NCI-H1105 (cell line): ENCODE measurements around the gene EXPH5.

Experiments
- DNase-seq: peaks from one replicate; lab custom pipeline; 2025; lab: John Stamatoyannopoulos, UW

EXPH5 gene

DNA sequence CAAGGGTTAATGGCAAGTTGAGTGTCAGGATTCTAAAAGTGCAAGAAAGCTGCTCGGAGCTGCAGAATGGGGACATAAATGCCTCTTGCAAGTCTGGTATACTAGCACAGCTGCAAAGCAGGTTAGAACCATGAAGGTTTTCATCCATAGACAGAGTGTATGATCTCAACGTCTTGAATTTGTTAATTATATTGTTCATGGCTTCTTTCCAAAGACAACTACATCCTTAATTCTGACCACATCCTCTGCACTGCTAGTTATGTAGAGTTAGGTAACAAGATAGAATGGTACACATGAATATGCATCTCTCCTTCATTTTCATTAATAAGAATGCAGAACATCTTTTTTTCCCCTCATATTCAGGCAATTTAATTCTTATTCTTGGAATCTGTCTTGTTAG, 34.2 kb downstream of the EXPH5 start:
- DNase-seq, result no peak

- no peak for DNase-seq
Observed at GRCh38 chr11:108558222-108558621, 35.3 kb downstream of the EXPH5 start.

DNA sequence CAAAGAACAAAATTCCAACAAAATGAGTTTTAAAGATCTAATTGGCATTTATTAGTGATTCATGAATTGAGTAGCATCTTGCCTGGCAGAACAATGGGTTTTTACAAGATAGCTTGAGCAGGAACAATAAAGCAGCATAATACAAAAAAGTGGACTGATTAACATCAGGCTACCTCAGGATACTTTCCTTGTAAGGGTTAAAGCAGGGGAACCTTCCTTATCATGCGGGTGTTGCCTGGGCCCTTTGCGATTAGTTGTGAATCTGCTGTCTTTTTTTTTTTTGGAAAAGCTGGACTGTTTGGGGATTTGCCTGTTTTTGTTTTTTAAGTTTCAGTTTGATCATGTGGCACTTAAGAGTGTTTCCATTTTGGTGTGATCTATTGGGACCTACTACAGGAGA, 37.5 kb downstream of the EXPH5 start:
- no peak for DNase-seq

GRCh38 chr11:108551651-108552462, 41.7 kb downstream of the EXPH5 start:
- no peak for DNase-seq

DNA sequence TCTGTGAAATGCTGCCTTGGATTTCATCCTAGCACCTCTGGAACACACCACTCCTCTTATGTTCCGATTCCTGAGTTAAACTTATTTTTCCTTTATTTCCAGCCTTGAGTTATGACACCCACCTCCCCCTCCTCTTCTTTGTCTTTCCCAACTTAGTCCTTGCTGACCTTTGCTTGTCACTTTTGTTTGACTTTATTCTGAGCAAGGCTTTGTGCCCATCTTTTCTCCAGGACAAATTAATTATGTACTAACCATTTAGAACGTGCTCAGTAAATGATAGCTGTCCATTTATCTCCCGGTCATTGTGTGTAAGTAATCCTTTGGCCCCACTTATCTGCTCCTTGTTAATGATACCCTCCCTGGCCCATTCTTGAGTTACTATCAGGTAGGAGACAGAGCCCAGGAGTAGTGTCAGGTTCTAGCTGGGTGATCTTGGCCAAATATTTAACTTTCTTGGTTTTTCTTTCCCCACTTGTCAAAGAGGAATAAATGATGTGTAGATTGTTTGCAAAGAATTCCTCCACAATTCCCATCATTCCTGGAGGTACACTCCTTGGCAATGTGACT, 44.2 kb downstream of the EXPH5 start:
- DNase-seq, result no peak

- DNase-seq, result no peak
Observed at GRCh38 chr11:108545909-108546501, 47.6 kb downstream of the EXPH5 start.

- DNase-seq, result no peak
Observed at GRCh38 chr11:108543316-108543964, 50.1 kb downstream of the EXPH5 start.

DNA sequence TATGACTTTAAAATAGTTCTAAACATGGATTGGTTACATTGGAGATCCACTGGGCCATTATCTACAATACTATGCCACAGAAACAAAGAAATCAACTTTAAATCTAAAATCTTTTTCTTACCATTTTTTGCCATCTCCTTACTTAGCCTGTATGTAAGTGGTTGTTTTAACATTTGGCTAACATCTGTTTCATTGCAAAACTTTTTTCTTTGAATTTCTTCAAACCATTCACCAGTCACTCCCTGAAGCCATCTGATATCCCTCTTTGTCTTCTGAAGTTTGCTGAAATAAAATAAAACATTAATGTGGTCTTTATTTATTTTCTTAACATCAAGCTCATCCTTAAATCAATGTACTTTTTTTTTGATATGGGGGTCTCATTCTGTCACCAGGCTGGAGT, 52.0 kb downstream of the EXPH5 start:
- no peak for DNase-seq

DNA sequence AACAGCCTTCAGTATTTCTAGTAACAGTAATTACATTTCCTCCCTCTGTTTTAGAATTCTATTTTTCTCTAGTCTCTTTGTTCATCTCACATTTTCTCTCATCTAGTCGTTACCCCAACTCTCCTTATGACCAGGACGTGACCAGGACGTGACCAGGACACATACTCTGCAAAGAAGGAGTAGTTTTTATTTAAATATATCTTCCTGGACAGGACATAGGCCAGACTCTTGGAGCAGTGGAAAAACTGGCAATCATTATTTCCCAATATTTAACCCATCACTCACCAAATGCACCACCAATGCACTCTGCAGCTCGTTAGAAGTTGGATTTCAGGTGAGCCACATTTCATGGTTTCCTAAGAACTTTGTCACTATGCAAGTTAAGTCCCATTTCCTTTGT, 55.1 kb downstream of the EXPH5 start:
- no peak for DNase-seq

GRCh38 chr11:108538022-108538424, 55.5 kb downstream of the EXPH5 start:
- no peak for DNase-seq

DNA sequence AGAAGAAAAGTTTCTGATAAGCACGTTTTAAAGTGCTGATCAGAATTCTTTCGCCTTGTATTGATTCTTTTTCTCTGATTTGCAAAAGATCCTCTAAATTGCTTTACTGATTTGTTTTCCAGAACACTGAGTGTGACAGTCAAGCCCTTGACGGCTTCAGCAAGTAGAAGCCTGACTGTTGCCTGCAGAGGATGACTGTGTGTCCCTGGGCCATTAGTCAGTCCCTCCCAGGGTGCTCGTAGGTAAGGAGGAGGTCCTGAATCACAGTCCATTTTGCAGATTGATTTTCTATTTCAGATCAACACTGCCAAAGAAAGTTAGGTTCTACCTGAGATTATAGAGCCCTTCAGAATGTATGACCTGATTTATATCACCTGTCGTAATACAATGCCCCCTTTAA, 56.8 kb downstream of the EXPH5 start:
- DNase-seq, result no peak

DNA sequence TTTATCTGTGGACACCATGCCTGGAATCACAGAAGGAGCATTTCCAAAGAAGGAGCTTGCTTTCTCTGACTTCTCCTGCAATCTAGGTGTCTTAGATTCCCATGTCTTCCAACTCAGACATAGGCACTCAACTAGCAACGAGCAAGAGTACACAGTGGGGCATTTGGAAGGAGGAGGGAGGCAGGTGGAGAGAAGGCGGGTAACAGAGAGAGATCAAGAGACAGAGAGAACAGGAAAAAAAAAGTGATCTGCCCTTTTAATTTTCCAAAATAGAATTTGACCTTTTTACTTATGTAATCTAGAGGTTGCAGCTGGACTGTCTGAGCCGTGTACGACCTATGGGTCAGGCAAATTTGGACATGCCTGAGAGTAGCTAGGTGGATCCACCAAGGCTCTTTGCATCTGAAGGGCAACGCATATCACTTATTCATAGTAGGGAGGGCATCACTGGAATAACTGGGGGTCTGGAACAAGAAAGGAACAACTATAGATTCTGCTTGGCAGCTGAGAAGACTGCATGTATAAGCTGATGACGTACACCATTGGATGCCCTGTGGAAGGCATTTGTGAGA, 58.1 kb downstream of the EXPH5 start:
- no peak for DNase-seq

GRCh38 chr11:108534274-108534882, 59.2 kb downstream of the EXPH5 start:
- no peak for DNase-seq

DNA sequence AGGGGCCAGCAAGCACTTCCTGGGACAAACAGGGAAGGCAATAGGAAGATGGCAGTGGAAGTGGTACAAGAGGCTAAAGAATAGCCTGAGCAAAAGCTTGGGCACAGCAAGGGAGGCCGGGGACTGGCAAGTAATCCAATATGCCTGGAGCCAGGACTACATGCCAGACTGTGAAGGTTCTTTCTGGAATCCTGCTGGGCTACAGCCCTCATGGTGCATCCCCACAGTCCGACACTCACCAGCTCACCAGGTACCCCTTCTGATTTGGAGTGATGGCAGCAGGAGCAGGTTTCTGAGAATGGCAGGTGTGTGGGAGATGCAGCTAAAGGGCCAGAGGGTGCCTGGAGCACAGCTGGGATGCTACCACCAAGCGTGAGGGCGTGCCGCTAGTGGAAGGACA, 63.1 kb downstream of the EXPH5 start:
- DNase-seq, result no peak

- DNase-seq, result no peak
Observed at GRCh38 chr11:108527382-108527781, 66.2 kb downstream of the EXPH5 start.

DNA sequence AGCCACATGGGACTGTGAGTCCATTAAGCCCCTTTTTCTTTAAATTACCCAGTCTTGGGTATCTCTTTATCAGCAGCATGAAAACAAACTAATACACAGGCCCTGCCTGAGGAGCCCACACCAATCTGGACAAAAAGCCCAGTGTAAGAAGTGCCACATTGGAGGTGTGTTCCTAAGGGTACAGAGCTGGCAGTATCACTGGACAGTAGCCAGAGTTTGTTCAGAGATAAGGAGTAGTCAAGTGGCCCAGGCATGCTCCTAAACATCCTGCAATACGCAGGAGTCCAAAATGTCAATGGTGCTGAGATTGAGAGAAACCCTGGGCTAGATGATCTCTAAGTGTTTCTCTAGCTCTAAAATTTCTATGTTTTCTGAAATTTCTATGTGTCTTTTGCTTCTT, 68.4 kb downstream of the EXPH5 start:
- no peak for DNase-seq

DNA sequence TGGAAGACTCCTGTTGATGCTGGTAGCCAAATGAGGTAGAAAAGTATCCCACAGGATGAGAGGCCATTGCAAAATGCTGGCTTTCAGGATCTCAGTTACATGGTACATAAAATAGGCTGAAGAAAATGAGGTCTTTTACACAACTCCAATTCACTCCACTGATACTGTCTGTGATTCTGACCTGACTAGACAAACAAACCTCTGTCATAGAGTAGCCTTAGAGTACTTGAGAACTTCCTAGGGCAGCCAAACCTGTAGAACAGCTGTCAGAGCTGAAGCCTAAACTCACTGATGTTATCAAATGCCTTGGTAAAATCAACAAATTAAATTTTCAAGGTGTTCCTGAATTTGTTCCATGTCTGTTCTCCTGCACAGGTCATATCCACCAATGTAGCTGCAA, 69.1 kb downstream of the EXPH5 start:
- DNase-seq, result no peak

GRCh38 chr11:108522318-108522717, 71.2 kb downstream of the EXPH5 start:
- DNase-seq, result no peak

DNA sequence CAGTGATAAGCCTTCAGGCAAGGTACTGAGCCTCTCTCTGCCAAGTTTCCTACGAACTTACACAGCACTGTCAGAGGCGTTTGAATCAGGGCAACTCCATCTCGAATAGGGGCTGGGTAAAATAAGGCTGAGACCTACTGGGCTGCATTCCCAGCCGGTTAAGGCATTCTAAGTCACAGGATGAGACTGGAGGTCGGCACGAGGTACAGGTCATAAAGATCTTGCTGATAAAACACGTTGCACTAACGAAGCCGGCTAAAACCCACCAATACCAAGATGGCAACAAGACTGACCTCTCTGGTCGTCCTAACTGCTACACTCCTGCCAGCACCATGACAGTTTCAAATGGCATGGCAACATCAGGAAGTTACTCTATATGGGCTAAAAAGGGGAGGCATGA, 75.0 kb downstream of the EXPH5 start:
- no peak for DNase-seq

DNA sequence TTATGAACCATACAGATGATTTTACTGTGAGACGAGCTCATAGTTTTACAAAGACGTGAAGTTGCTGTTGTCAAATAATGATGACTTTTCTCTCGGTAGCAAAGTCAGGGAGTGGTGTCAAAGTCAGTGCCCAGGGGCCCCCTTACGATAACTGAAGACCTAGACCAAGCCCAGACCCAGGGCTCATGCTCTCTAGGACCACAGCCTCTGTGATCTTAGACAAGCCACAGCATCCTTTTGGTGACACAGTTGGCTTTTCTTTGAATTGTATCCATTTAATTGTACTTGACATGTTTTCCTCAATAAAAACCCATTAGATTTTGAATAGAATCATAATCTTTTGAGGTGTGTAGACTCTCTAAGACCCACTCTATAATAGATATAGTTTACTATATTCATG, 77.4 kb downstream of the EXPH5 start:
- no peak for DNase-seq

GRCh38 chr11:108512708-108513107, 80.9 kb downstream of the EXPH5 start:
- DNase-seq, result no peak

GRCh38 chr11:108511851-108512474, 81.6 kb downstream of the EXPH5 start:
- DNase-seq, result no peak
